Right kidney (tissue), 9 donors: ENCODE results near the gene TFCP2.
A peak's percentile ranks its signal among the peaks of the same experiment; 100 is the strongest.
"Not testable (repeated sequence)": the region's sequence is repeated elsewhere in the genome, so short reads cannot be mapped to it uniquely, and the experiment has no call there.

Experiments
- DNase-seq: peaks from one replicate; pipeline ENCODE4 v3.0.0-alpha.2; 2016
- long read RNA-seq, 8 donors: transcript quantifications; one replicate each; lab custom pipeline, GENCODE V29; 2026

The TFCP2 gene
- long read RNA-seq, donor 1, partial matches to known transcripts: 0 of 3 reads
- long read RNA-seq, donor 1, other reads (novel, unspliced or antisense): 0 of 3 reads
- long read RNA-seq, donor 2: 0 reads
- long read RNA-seq, donor 3, partial matches to known transcripts: 0 of 1 reads
- long read RNA-seq, donor 3, other reads (novel, unspliced or antisense): 0 of 1 reads
- long read RNA-seq, donor 4, partial matches to known transcripts: 0 of 3 reads
- long read RNA-seq, donor 4, other reads (novel, unspliced or antisense): 0 of 3 reads
- long read RNA-seq, donor 5, transcript TFCP2-201 (15 exons, 3,546 nt): major isoform, 5 of 5 reads
- long read RNA-seq, donor 5, partial matches to known transcripts: 0 of 5 reads
- long read RNA-seq, donor 5, other reads (novel, unspliced or antisense): 0 of 5 reads
- long read RNA-seq, donor 6, partial matches to known transcripts: 0 of 4 reads
- long read RNA-seq, donor 6, other reads (novel, unspliced or antisense): 0 of 4 reads
- long read RNA-seq, donor 7, partial matches to known transcripts: 5 of 11 reads
- long read RNA-seq, donor 7, other reads (novel, unspliced or antisense): 0 of 11 reads
- long read RNA-seq, donor 8, partial matches to known transcripts: 0 of 3 reads
- long read RNA-seq, donor 8, other reads (novel, unspliced or antisense): 0 of 3 reads

- DNase-seq: peak; percentile 99
These were observed at the start of gene TFCP2 for GRCh38 chr12:51172515-51173431. TFCP2 (minus strand) TSS chr12:51173135; CDS start chr12:51172422, 713 bp downstream.

DNA sequence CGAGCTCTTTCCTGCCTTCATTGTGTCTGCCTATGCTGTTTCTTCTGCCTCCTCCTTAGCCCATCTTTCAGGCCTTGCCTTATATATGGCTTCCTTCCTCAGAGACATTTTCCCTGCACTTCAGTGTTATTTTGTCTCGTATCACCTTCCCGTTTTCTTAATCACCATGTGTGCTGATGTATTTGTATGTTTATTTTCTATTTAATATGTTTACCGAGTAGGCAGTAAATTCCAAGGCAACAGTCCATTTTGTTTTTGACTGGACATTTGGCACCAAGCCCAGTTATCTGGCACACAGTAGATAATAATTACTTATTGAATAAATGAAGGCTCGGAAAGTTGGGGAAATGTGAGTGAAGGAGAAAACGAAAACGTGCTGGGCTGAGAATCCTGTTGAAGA, 49.5 kb upstream of the TFCP2 start:
- no peak for DNase-seq

GRCh38 chr12:51219857-51220256, 46.9 kb upstream of the TFCP2 start:
- not testable (repeated sequence) for DNase-seq

DNA sequence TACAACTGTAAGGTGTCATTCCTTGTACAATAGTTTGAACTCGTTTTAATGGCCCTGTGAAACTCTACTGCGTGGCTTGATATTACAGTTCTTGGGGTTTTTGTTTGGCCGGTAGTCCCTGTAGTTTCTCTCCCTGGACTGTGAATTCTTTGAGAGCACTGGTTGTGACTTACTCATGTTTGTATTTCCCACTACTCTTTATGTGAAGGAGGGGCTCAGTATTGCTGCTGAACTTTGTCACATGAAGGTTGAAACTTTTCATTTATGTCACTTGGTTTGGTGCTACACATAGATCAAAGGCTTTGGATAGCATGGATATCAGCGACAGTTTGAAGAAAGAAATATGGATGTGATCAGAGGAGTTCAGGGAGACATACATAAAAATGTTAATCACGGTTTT, 46.4 kb upstream of the TFCP2 start:
- no peak for DNase-seq

- no peak for DNase-seq
These were observed 45.7 kb upstream of the TFCP2 start for GRCh38 chr12:51218607-51219161.

GRCh38 chr12:51217968-51218606, 45.2 kb upstream of the TFCP2 start, which contains the start of gene POU6F1:
POU6F1 (minus strand) TSS chr12:51218062; CDS start chr12:51206836, 11,226 bp downstream.
- peak; percentile 89 for DNase-seq

DNA sequence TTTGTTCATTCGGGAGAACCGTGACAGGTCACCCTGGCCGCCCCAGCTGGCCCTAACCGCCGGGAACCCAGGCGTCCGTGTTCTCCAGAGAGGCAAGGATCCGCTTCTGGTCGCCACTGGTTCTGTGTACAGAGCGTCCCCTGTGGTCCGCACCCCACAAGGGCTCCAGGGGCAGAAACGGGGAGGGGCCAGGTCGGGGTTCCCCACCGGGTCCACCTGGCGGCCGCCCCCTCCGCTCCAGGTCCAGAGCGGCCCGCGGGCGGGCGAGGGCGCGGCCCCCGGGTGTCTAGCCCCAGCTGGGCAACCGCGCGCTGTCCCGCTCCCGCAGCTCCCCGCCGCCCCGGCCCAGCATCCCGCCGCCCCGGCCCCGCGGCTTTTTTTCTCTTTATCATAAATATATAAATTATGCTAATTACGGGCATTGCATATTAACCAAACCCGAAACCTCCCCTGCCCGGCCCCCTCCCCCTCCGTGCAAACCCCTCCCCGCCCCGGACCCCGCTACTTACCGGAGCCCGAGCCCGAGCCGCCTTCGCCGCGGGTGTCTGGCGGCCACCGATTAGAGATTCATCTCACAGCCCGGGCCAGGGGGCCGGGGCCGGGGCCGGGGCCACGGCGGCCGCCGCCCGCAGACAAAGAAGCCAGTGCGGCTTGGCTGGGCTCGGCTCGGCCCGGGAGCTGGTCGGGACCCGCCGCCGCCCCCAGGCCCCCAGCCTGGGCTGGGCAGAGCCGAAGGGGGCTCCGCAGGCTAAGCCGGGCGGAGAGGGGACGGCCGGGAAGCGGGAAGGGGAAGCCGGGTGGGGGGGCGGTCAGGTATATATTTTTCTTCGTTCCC, 44.4 kb upstream of the TFCP2 start:
- peak; percentile 69 for DNase-seq

GRCh38 chr12:51216642-51217041, 43.7 kb upstream of the TFCP2 start:
- peak; percentile 17 for DNase-seq

DNA sequence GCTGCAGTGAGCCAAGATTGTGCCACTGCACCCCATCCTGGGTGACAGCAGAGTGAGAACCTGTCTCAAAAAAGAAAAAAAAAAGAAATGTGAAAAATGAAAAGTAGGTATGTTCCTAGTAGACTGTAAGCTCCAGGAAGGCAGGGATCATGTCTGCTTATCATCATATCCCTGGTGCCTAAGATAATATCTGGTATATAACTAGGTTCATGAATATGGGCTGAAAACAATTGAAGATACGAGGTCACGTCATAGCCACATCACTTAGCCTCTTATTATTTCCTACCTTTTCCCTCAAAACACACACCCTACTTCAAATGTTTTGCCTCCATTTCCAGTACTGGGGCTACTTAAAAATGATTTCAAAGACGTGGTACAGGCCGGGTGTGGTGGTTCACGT, 42.0 kb upstream of the TFCP2 start:
- no peak for DNase-seq

- DNase-seq: no peak
These were observed 37.9 kb upstream of the TFCP2 start for GRCh38 chr12:51210690-51211395.

DNA sequence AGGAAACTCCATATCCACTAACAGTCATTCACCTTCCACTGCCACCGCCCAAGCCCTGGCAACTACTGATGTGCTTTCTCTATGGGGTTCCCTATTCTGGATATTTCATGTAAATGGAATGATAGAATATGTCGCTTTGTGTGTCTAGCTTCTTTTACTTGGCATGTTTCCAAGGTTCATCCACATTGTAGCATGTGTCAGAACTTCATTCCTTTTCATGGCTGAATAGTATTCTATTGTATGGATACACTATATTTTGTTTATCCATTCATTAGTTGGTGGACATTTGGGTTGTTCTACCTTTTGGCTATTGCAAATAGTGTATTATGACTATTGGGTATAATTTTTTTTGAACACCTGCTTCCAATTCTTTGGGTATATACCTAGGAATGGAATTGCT, 36.3 kb upstream of the TFCP2 start:
- no peak for DNase-seq

- no peak for DNase-seq
These were observed 35.2 kb upstream of the TFCP2 start for GRCh38 chr12:51208016-51208660.

- DNase-seq: no peak
These were observed 32.4 kb upstream of the TFCP2 start for GRCh38 chr12:51205350-51205749.

DNA sequence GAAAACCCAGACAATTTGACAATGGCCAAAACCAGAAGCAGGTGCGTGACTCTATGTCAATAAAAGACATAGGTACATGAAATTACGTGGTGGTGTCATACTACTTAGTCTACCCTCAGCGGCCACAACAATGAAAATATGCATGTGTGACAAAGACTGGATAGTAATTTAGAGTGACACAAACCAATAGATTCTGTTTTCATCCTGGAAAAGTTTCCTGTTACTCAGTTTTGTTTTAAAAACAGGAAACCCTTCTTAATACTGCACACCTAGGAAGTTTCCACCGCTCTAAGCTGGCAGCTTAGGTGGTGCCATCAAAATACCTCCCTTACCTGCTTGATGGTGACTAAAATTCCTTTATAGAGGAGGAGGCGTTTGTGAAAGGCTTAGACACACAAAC, 29.8 kb upstream of the TFCP2 start:
- no peak for DNase-seq

- DNase-seq: no peak
These were observed 27.9 kb upstream of the TFCP2 start for GRCh38 chr12:51200806-51201205.

DNA sequence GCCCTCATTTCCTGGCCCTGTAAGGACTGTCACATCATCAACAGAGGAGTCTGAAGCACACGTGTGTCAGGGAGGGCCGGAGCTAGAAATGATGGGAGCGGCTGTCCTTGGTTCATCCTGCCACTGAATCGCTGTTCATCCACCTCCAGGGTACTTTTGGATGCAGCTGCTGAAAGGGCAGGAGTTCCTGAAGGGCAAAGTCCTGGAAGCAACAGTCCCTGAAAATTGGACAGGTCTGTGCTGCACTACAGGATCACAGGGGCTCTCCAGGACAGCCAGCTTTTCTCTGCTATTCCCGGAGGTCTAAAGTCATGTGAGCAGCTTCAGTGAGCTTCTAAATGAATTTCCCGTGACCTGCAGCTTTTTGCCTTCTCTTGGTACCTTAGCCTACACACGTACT, 27.2 kb upstream of the TFCP2 start:
- no peak for DNase-seq

GRCh38 chr12:51199366-51199945, 26.5 kb upstream of the TFCP2 start:
- DNase-seq: no peak

GRCh38 chr12:51198568-51199365, 25.8 kb upstream of the TFCP2 start:
- DNase-seq: no peak
